H9 (cell line): ENCODE measurements around the gene NOXA1. TPM values are rescaled to one million over a fixed set of nuclear protein-coding genes. Genes with fewer than 3 reads are reported as not detected.

Experiments
- DNase-seq: peaks from one replicate; pipeline ENCODE4 v3.0.0-alpha.2; 2017
- H2AFZ ChIP-seq: one replicate; pipeline ENCODE4 v1.6.1; 2013; ENCODE audit warnings: mild to moderate bottlenecking, low read length, control low read depth, moderate library complexity
- H2AK5ac ChIP-seq: 2 replicates; pipeline ENCODE4 v1.6.1; 2013; ENCODE audit warnings: low read length, control low read depth, mixed read lengths; ENCODE audit not compliant: insufficient read length
- H2BK120ac ChIP-seq: one replicate; pipeline ENCODE4 v1.6.1; 2013; ENCODE audit warnings: low read depth, mild to moderate bottlenecking, low read length, control low read depth, inconsistent platforms; ENCODE audit not compliant: poor library complexity, severe bottlenecking
- H2BK12ac ChIP-seq: 2 replicates; pipeline ENCODE4 v1.6.1; 2013; ENCODE audit warnings: low read length, control low read depth, mixed read lengths, low read depth; ENCODE audit not compliant: insufficient read length
- H2BK15ac ChIP-seq: 2 replicates; pipeline ENCODE4 v1.6.1; 2013; ENCODE audit warnings: low read depth, low read length, control low read depth
- H2BK20ac ChIP-seq: one replicate; pipeline ENCODE4 v1.6.1; 2013; ENCODE audit warnings: low read depth, mild to moderate bottlenecking, low read length, control low read depth, inconsistent platforms; ENCODE audit not compliant: poor library complexity, severe bottlenecking
- H2BK5ac ChIP-seq: 2 replicates; pipeline ENCODE4 v1.6.1; 2013; ENCODE audit warnings: low read length, control low read depth, mixed read lengths; ENCODE audit not compliant: insufficient read length
- H3K14ac ChIP-seq: 2 replicates; pipeline ENCODE4 v1.6.1; 2013; ENCODE audit warnings: low read length, control low read depth; ENCODE audit not compliant: insufficient read depth
- H3K18ac ChIP-seq: 2 replicates; pipeline ENCODE4 v1.6.1; 2013; ENCODE audit warnings: low read depth, mild to moderate bottlenecking, mixed read lengths, low read length, control low read depth; ENCODE audit not compliant: insufficient read length
- H3K23ac ChIP-seq: 2 replicates; pipeline ENCODE4 v1.6.1; 2013; ENCODE audit warnings: low read length, control low read depth, mixed read lengths, low read depth; ENCODE audit not compliant: insufficient read length
- H3K23me2 ChIP-seq: 2 replicates; pipeline ENCODE4 v1.6.1; 2013; ENCODE audit warnings: low read depth, mild to moderate bottlenecking, mixed read lengths, low read length, control low read depth; ENCODE audit not compliant: insufficient read length, poor library complexity, severe bottlenecking
- H3K27ac ChIP-seq: 2 replicates; pipeline ENCODE4 v1.5.1; 2013; ENCODE audit warnings: low read length, control low read depth, mixed read lengths, low read depth; ENCODE audit not compliant: insufficient read length
- H3K27me3 ChIP-seq: 2 replicates; pipeline ENCODE4 v1.6.1; 2013; ENCODE audit warnings: low read length, control low read depth, inconsistent platforms; ENCODE audit not compliant: insufficient read depth
- H3K4ac ChIP-seq: 2 replicates; pipeline ENCODE4 v1.6.1; 2013; ENCODE audit warnings: low read depth, mild to moderate bottlenecking, control low read depth, inconsistent platforms, low read length, moderate library complexity
- H3K4me1 ChIP-seq: 2 replicates; pipeline ENCODE4 v1.6.1; 2013; ENCODE audit warnings: low read length, control low read depth, inconsistent platforms; ENCODE audit not compliant: insufficient read depth
- H3K4me2 ChIP-seq: 2 replicates; pipeline ENCODE4 v1.6.1; 2013; ENCODE audit warnings: low read length, control low read depth, mixed read lengths; ENCODE audit not compliant: insufficient read length, insufficient read depth
- H3K56ac ChIP-seq: 2 replicates; pipeline ENCODE4 v1.6.1; 2013; ENCODE audit warnings: low read depth, mild to moderate bottlenecking, mixed read lengths, low read length, control low read depth; ENCODE audit not compliant: insufficient read length
- H3K79me1 ChIP-seq: 2 replicates; pipeline ENCODE4 v1.6.1; 2013; ENCODE audit warnings: low read depth, mild to moderate bottlenecking, moderate library complexity, low read length, control low read depth, inconsistent platforms; ENCODE audit not compliant: insufficient read depth, poor library complexity, severe bottlenecking
- H3K79me2 ChIP-seq: 2 replicates; pipeline ENCODE4 v1.6.1; 2013; ENCODE audit warnings: low read length, control low read depth, inconsistent platforms; ENCODE audit not compliant: insufficient read depth
- H3K9ac ChIP-seq: 2 replicates; pipeline ENCODE4 v1.6.1; 2013; ENCODE audit warnings: low read length, control low read depth, mixed read lengths; ENCODE audit not compliant: insufficient read length; ENCODE audit errors: extremely low read depth
- H3K9me3 ChIP-seq: one replicate; pipeline ENCODE4 v1.6.1; 2013; ENCODE audit warnings: low read depth, low read length, inconsistent platforms; ENCODE audit not compliant: control insufficient read depth
- H3T11ph ChIP-seq: one replicate; pipeline ENCODE4 v1.6.1; 2013; ENCODE audit warnings: mild to moderate bottlenecking, low read length, control low read depth, inconsistent platforms
- H4K20me1 ChIP-seq: one replicate; pipeline ENCODE4 v1.6.1; 2013; ENCODE audit not compliant: control insufficient read depth, insufficient read length, insufficient read depth
- H4K5ac ChIP-seq: 2 replicates; pipeline ENCODE4 v1.6.1; 2013; ENCODE audit warnings: low read depth, mild to moderate bottlenecking, mixed read lengths, low read length, control low read depth; ENCODE audit not compliant: insufficient read length
- H4K8ac ChIP-seq: replicated peaks from 2 replicates; pipeline ENCODE4 v1.6.1; 2013; ENCODE audit warnings: low read length, control low read depth, mixed read lengths, low read depth; ENCODE audit not compliant: insufficient read length
- H4K91ac ChIP-seq: 2 replicates; pipeline ENCODE4 v1.6.1; 2013; ENCODE audit warnings: low read depth, mild to moderate bottlenecking, moderate library complexity, mixed read lengths, low read length, control low read depth; ENCODE audit not compliant: insufficient read length
- H3K27ac Mint-ChIP-seq, 3 experiments: 2 replicates in 2 of 3; 3 replicates in 1 of 3; pipeline ENCODE4 v1.8.0; 2020 to 2021; ENCODE audit warnings: mixed read lengths in 3 of 3, mild to moderate bottlenecking in 1 of 3, moderate library complexity in 1 of 3
- H3K27me3 Mint-ChIP-seq: 2 replicates; pipeline ENCODE4 v1.8.0; 2021; ENCODE audit warnings: low read depth, mild to moderate bottlenecking, moderate library complexity, mixed read lengths
- H3K36me3 Mint-ChIP-seq, 3 experiments: 2 replicates in 2 of 3; 3 replicates in 1 of 3; pipeline ENCODE4 v1.8.0; 2020 to 2021; ENCODE audit warnings: low read depth in 3 of 3, mixed read lengths in 3 of 3; ENCODE audit not compliant: insufficient read depth in 1 of 3
- H3K4me1 Mint-ChIP-seq, 2 experiments: 2 replicates each; pipeline ENCODE4 v1.8.0; 2020; ENCODE audit warnings: mixed read lengths in 2 of 2
- H3K4me3 Mint-ChIP-seq, 2 experiments: 2 replicates in 1 of 2; 3 replicates in 1 of 2; pipeline ENCODE4 v1.8.0; 2020 to 2021; ENCODE audit warnings: mild to moderate bottlenecking in 2 of 2, mixed read lengths in 2 of 2, moderate library complexity in 1 of 2
- H3K9me3 Mint-ChIP-seq, 2 experiments: 2 replicates in 1 of 2; 3 replicates in 1 of 2; pipeline ENCODE4 v1.8.0; 2020; ENCODE audit warnings: mild to moderate bottlenecking in 2 of 2, mixed read lengths in 2 of 2, moderate library complexity in 1 of 2
- WGBS: extraction: QIAGEN DNeasy Blood & Tissue Kit; methylation state at CpG from one replicate; pipeline ENCODE4 v1.1.7; 2013; ENCODE audit warnings: missing lambda C conversion rate, low lambda C conversion rate, mixed read lengths; ENCODE audit not compliant: insufficient read length; ENCODE audit errors: extremely low coverage; 5-methylcytosine and 5-hydroxymethylcytosine counted together
- total RNA-seq: library from RNA; stranded (reverse); gene quantifications from 2 replicates; pipeline ENCODE4 v1.2.1, GENCODE V29; 2021
- TF ChIP-seq, protein P1 (sequence below): fragments of 200-600 bp; sonication (generic); conservative IDR thresholded peaks from 3 replicates; pipeline ENCODE4 v1.8.0; 2021; ENCODE audit warnings: antibody characterized with exemption, mild to moderate bottlenecking

NOXA1 gene
- total RNA-seq, 1 experiment from 2014 or later, result 2.0 TPM

DNA sequence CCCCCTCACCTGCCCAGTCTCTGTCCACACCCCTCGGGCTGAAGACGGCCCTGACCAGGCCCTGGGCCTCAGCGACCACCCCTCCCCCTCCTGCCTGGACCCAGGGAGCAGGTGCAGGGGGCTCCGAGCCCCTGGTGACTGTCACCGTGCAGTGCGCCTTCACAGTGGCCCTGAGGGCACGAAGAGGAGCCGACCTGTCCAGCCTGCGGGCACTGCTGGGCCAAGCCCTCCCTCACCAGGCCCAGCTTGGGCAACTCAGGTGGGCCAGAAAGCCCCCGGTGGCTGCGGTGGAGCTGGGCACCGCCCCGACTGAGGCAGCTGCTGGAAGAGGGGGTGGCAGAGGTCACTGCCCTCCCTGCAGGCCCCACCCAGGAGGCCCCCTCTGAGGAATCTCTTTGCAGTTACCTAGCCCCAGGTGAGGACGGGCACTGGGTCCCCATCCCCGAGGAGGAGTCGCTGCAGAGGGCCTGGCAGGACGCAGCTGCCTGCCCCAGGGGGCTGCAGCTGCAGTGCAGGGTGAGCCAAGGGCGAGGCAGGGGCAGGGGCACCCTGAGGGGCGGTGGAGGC is 10.2 kb downstream of the NOXA1 start:
- no peak overlapping the region for H2BK120ac ChIP-seq
- no peaks in the 10 kb centered on the region; a peak in 1 of 4 replicates for H3K4me1 Mint-ChIP-seq
- H2AFZ ChIP-seq, result no peak overlapping the region
- no peaks in the 10 kb centered on the region for H3K79me1 ChIP-seq
- no peak overlapping the region for H3K4me2 ChIP-seq
- H3K36me3 Mint-ChIP-seq, result no peaks in the 10 kb centered on the region
- no peak overlapping the region for H3K4ac ChIP-seq
- H3K4me1 ChIP-seq, result no peaks in the 10 kb centered on the region
- no peak overlapping the region for H3T11ph ChIP-seq
- no peaks in the 10 kb centered on the region for H3K27me3 ChIP-seq
- no peak overlapping the region for H4K8ac ChIP-seq
- no peak overlapping the region for H3K27ac Mint-ChIP-seq
- H2BK5ac ChIP-seq, result no peak overlapping the region
- no peak overlapping the region for H3K4me3 Mint-ChIP-seq
- no peak overlapping the region for H3K56ac ChIP-seq
- WGBS, result no CpG with 5 or more reads among the region's 19 CpGs
- no peaks in the 10 kb centered on the region for H3K9me3 ChIP-seq
- H4K5ac ChIP-seq, result no peak overlapping the region
- DNase-seq, result no peak
- TF ChIP-seq, protein P1, sequence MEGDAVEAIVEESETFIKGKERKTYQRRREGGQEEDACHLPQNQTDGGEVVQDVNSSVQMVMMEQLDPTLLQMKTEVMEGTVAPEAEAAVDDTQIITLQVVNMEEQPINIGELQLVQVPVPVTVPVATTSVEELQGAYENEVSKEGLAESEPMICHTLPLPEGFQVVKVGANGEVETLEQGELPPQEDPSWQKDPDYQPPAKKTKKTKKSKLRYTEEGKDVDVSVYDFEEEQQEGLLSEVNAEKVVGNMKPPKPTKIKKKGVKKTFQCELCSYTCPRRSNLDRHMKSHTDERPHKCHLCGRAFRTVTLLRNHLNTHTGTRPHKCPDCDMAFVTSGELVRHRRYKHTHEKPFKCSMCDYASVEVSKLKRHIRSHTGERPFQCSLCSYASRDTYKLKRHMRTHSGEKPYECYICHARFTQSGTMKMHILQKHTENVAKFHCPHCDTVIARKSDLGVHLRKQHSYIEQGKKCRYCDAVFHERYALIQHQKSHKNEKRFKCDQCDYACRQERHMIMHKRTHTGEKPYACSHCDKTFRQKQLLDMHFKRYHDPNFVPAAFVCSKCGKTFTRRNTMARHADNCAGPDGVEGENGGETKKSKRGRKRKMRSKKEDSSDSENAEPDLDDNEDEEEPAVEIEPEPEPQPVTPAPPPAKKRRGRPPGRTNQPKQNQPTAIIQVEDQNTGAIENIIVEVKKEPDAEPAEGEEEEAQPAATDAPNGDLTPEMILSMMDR, result no peak
- no peak overlapping the region for H3K27ac ChIP-seq
- no peak overlapping the region for H3K9ac ChIP-seq
- H3K27me3 Mint-ChIP-seq, result peaks cover 3% of the 10 kb centered on the region; the same call in 1 of the 2 replicates
- H3K23ac ChIP-seq, result no peak overlapping the region
- H2BK15ac ChIP-seq, result no peak overlapping the region
- no peak overlapping the region for H4K91ac ChIP-seq
- no peak overlapping the region for H3K14ac ChIP-seq
- H2BK20ac ChIP-seq, result no peak overlapping the region
- H2BK12ac ChIP-seq, result no peak overlapping the region
- H3K23me2 ChIP-seq, result no peaks in the 10 kb centered on the region
- H3K9me3 Mint-ChIP-seq, result no peaks in the 10 kb centered on the region
- no peaks in the 10 kb centered on the region for H4K20me1 ChIP-seq
- H3K18ac ChIP-seq, result no peak overlapping the region
- no peak overlapping the region for H2AK5ac ChIP-seq
- no peaks in the 10 kb centered on the region for H3K79me2 ChIP-seq
